Vagina (tissue), 2 donors: ENCODE data around the gene PRICKLE4. TPM values are rescaled to one million over a fixed set of nuclear protein-coding genes. Genes with fewer than 3 reads are reported as not detected.

Experiments used
- DNase-seq, 2 donors: peaks; one replicate each; pipeline ENCODE4 v3.0.0-alpha.2; 2017; ENCODE audit errors: extremely low spot score in 2 of 2
- H3K27ac ChIP-seq: fragments of 200-600 bp; sonication (generic); one replicate; pipeline ENCODE4 v1.5.1; 2019
- H3K27me3 ChIP-seq: fragments of 200-600 bp; sonication (generic); one replicate; pipeline ENCODE4 v1.5.1; 2019
- H3K36me3 ChIP-seq, 2 donors: fragments of 200-600 bp; sonication (generic); one replicate each; pipeline ENCODE4 v1.5.1; 2017 to 2019
- H3K4me1 ChIP-seq: fragments of 200-600 bp; sonication (generic); one replicate; pipeline ENCODE4 v1.5.1; 2019
- H3K4me3 ChIP-seq, 2 donors: fragments of 200-600 bp; sonication (generic); 1 replicate in 1 of 2; 2 replicates in 1 of 2; pipeline ENCODE4 v1.5.1; 2016 to 2019
- H3K9me3 ChIP-seq: fragments of 200-600 bp; sonication (generic); one replicate; pipeline ENCODE4 v1.5.1; 2019
- CTCF ChIP-seq, 3 experiments: fragments of 450-650 bp in 2 of 3; fragments of 200-600 bp in 1 of 3; sonication (generic) in 1 of 3; IDR thresholded peaks; one replicate each; pipeline ENCODE4 v1.5.1; 2017 to 2019; ENCODE audit warnings: antibody characterized with exemption in 3 of 3, mild to moderate bottlenecking in 2 of 3, moderate library complexity in 2 of 3
- POLR2A ChIP-seq, 2 donors: fragments of 450-650 bp; IDR thresholded peaks; one replicate each; pipeline ENCODE4 v1.6.1; 2017; ENCODE audit warnings: antibody characterized with exemption in 2 of 2, mild to moderate bottlenecking in 2 of 2, moderate library complexity in 2 of 2
- POLR2AphosphoS5 ChIP-seq, 2 donors: sonication (generic); formaldehyde crosslinking; IDR thresholded peaks; one replicate each; pipeline ENCODE4 v1.9.0; 2017; ENCODE audit warnings: antibody characterized with exemption in 2 of 2, mild to moderate bottlenecking in 2 of 2, low read depth in 1 of 2; ENCODE audit not compliant: insufficient read depth in 1 of 2
- intact Hi-C: fragments of 100-400 bp; cut with DNase I; formaldehyde crosslinking; loops from one replicate; pipeline ENCODE4 v1.15.1; 2023
- total RNA-seq: library from RNA; depleted of rRNA; stranded (reverse); fragments of >200 nt; gene quantifications from one replicate; pipeline ENCODE4 v1.2.3, GENCODE V29; 2016

Gene PRICKLE4
- total RNA-seq, 1 donor from 2014 or later: 10.1 TPM

GRCh38 chr6:41823178-41823577, 42.6 kb downstream of the PRICKLE4 start:
- H3K27ac ChIP-seq: no peak overlapping the region
- no peaks in the 10 kb centered on the region for H3K27me3 ChIP-seq
- no peak for TF ChIP-seq POLR2A (IDR thresholded peaks at IDR 0.05)
- no peak for TF ChIP-seq CTCF (IDR thresholded peaks at IDR 0.05)
- no peak for TF ChIP-seq POLR2AphosphoS5 (IDR thresholded peaks at IDR 0.05; ENCODE audit: insufficient read depth in 1 of 2, low read depth in 1 of 2)
- H3K4me3 ChIP-seq: no peak overlapping the region
- H3K9me3 ChIP-seq: no peaks in the 10 kb centered on the region
- no peaks in the 10 kb centered on the region for H3K36me3 ChIP-seq
- H3K4me1 ChIP-seq: no peaks in the 10 kb centered on the region
- DNase-seq: no peak
- intact Hi-C loops: no loop called here

GRCh38 chr6:41824571-41825569, 44.3 kb downstream of the PRICKLE4 start:
- intact Hi-C loops: no loop called here
- no peak for DNase-seq
- Histone ChIP-seq H3K9me3 (no peaks in the 10 kb centered on the region), H3K27me3 (no peaks in the 10 kb centered on the region), H3K4me3 (no peak overlapping the region), H3K4me1 (no peaks in the 10 kb centered on the region), H3K27ac (no peak overlapping the region), H3K36me3 (no peaks in the 10 kb centered on the region)
- TF ChIP-seq POLR2AphosphoS5 (IDR thresholded peaks at IDR 0.05; ENCODE audit: insufficient read depth in 1 of 2, low read depth in 1 of 2) (no peak), POLR2A (IDR thresholded peaks at IDR 0.05) (no peak), CTCF (IDR thresholded peaks at IDR 0.05) (no peak)

GRCh38 chr6:41826343-41827022, 45.9 kb downstream of the PRICKLE4 start:
- DNase-seq: no peak
- intact Hi-C loops: no loop called here
- TF ChIP-seq CTCF (IDR thresholded peaks at IDR 0.05) (no peak), POLR2A (IDR thresholded peaks at IDR 0.05) (no peak), POLR2AphosphoS5 (IDR thresholded peaks at IDR 0.05; ENCODE audit: insufficient read depth in 1 of 2, low read depth in 1 of 2) (no peak)
- Histone ChIP-seq H3K4me1 (no peaks in the 10 kb centered on the region), H3K36me3 (no peaks in the 10 kb centered on the region), H3K4me3 (no peak overlapping the region), H3K27ac (no peak overlapping the region), H3K27me3 (no peaks in the 10 kb centered on the region), H3K9me3 (no peaks in the 10 kb centered on the region)

GRCh38 chr6:41832263-41832662, 51.7 kb downstream of the PRICKLE4 start:
- Histone ChIP-seq H3K9me3 (no peaks in the 10 kb centered on the region), H3K4me3 (no peak overlapping the region), H3K27ac (no peak overlapping the region), H3K4me1 (no peaks in the 10 kb centered on the region), H3K27me3 (no peaks in the 10 kb centered on the region), H3K36me3 (no peaks in the 10 kb centered on the region)
- intact Hi-C loops: no loop called here
- no peak for TF ChIP-seq POLR2AphosphoS5 (IDR thresholded peaks at IDR 0.05; ENCODE audit: insufficient read depth in 1 of 2, low read depth in 1 of 2)
- TF ChIP-seq POLR2A (IDR thresholded peaks at IDR 0.05): no peak
- DNase-seq: no peak

- Histone ChIP-seq H3K36me3 (no peaks in the 10 kb centered on the region), H3K27me3 (no peaks in the 10 kb centered on the region), H3K9me3 (no peaks in the 10 kb centered on the region), H3K4me3 (no peak overlapping the region), H3K4me1 (no peaks in the 10 kb centered on the region), H3K27ac (no peak overlapping the region)
- TF ChIP-seq CTCF (IDR thresholded peaks at IDR 0.05) (no peak), POLR2A (IDR thresholded peaks at IDR 0.05) (no peak)
- intact Hi-C loops: no loop called here
- no peak for DNase-seq
Measured at GRCh38 chr6:41836022-41836659, 55.6 kb downstream of the PRICKLE4 start.
